Testis (tissue), 3 donors: ENCODE measurements around the gene IL1RAP. TPM values are rescaled to one million over a fixed set of nuclear protein-coding genes. Genes with fewer than 3 reads are reported as not detected.

ENCODE experiments used
- DNase-seq: peaks from one replicate; pipeline ENCODE4 v3.0.0-alpha.2; 2019
- H3K27ac ChIP-seq, 2 donors: fragments of 200-600 bp; sonication (generic); one replicate each; pipeline ENCODE4 v1.5.1; 2019
- H3K27me3 ChIP-seq: fragments of 200-600 bp; sonication (generic); one replicate; pipeline ENCODE4 v1.5.1; 2019
- H3K36me3 ChIP-seq: fragments of 200-600 bp; sonication (generic); one replicate; pipeline ENCODE4 v1.5.1; 2017; ENCODE audit warnings: low read depth; ENCODE audit errors: missing control alignments
- H3K4me1 ChIP-seq: fragments of 200-600 bp; sonication (generic); one replicate; pipeline ENCODE4 v1.5.1; 2019
- H3K4me3 ChIP-seq, 2 donors: fragments of 200-600 bp; sonication (generic); one replicate each; pipeline ENCODE4 v1.5.1; 2017 to 2019
- H3K9me3 ChIP-seq: fragments of 200-600 bp; sonication (generic); one replicate; pipeline ENCODE4 v1.5.1; 2017
- CTCF ChIP-seq, 3 experiments: fragments of 450-650 bp in 2 of 3; fragments of 200-600 bp in 1 of 3; sonication (generic) in 1 of 3; IDR thresholded peaks; one replicate each; pipeline ENCODE4 v1.5.1; 2016 to 2019; ENCODE audit warnings: antibody characterized with exemption in 3 of 3, mild to moderate bottlenecking in 2 of 3, moderate library complexity in 1 of 3
- POLR2A ChIP-seq: fragments of 450-650 bp; IDR thresholded peaks from one replicate; pipeline ENCODE4 v1.6.1; 2017; ENCODE audit warnings: antibody characterized with exemption, mild to moderate bottlenecking, moderate library complexity
- WGBS, 2 donors: methylation state at CpG; one replicate each; pipeline ENCODE4 v1.1.5; 2018; 5-methylcytosine and 5-hydroxymethylcytosine counted together
- intact Hi-C: fragments of 100-400 bp; cut with DNase I; formaldehyde crosslinking; loops from one replicate; pipeline ENCODE4 v1.15.1; 2023; ENCODE audit warnings: low total_unique reads
- polyA plus RNA-seq: library from polyadenylated mRNA; stranded (reverse); fragments of 350-450 nt; fragmentation: Illumina TruSeq; extraction: RNeasy Lipid Tissue Mini Kit (QIAGEN cat#74804); gene quantifications from one replicate; pipeline ENCODE4 v1.2.3, GENCODE V29; 2014; ENCODE audit warnings: low read depth, low replicate concordance; ENCODE audit not compliant: insufficient read depth
- total RNA-seq, 2 donors: library from RNA; depleted of rRNA; stranded (reverse); fragments of >200 nt; gene quantifications; one replicate each; pipeline ENCODE4 v1.2.3, GENCODE V29; 2016

IL1RAP gene
- total and polyA plus RNA-seq, 3 donors from 2014 or later: 1.7 to 3.2 (median 2.1) TPM

GRCh38 chr3:190658106-190658505 is 144.2 kb downstream of the IL1RAP start:
- Histone ChIP-seq H3K4me1 (no peaks in the 10 kb centered on the region), H3K36me3 (no peaks in the 10 kb centered on the region), H3K4me3 (no peak overlapping the region), H3K27ac (no peak overlapping the region), H3K27me3 (no peaks in the 10 kb centered on the region), H3K9me3 (no peaks in the 10 kb centered on the region)
- no peak for TF ChIP-seq POLR2A
- no peak for TF ChIP-seq CTCF (IDR thresholded peaks at IDR 0.05)
- 69 to 80% methylated on average over 1 of the region's 1 CpG for WGBS, 2 donors
- no peak for DNase-seq
- intact Hi-C loops: no loop called here

- 56 to 63% methylated on average over 2 of the region's 2 CpGs for WGBS, 2 donors
- Histone ChIP-seq H3K27ac (no peak overlapping the region), H3K9me3 (no peaks in the 10 kb centered on the region), H3K4me3 (no peak overlapping the region), H3K36me3 (no peaks in the 10 kb centered on the region), H3K4me1 (no peaks in the 10 kb centered on the region), H3K27me3 (no peaks in the 10 kb centered on the region)
- TF ChIP-seq CTCF (IDR thresholded peaks at IDR 0.05): no peak
- no peak for TF ChIP-seq POLR2A
- intact Hi-C loops: no loop called here
- no peak for DNase-seq
These were observed 152.9 kb downstream of the IL1RAP start for GRCh38 chr3:190666821-190667220.

- Histone ChIP-seq H3K27ac (no peak overlapping the region), H3K4me3 (no peak overlapping the region), H3K4me1 (no peaks in the 10 kb centered on the region), H3K36me3 (no peaks in the 10 kb centered on the region), H3K27me3 (no peaks in the 10 kb centered on the region), H3K9me3 (no peaks in the 10 kb centered on the region)
- 77 to 84% methylated on average over 4 of the region's 4 CpGs for WGBS, 2 donors
- no peak for DNase-seq
- no peak for TF ChIP-seq CTCF (IDR thresholded peaks at IDR 0.05)
- TF ChIP-seq POLR2A: no peak
- intact Hi-C loops: no loop called here
These were observed 157.8 kb downstream of the IL1RAP start for GRCh38 chr3:190671658-190672057.

- 46 to 68% methylated on average over 3 of the region's 3 CpGs for WGBS, 2 donors
These were observed 159.3 kb downstream of the IL1RAP start for GRCh38 chr3:190673148-190673547.

More at GRCh38 chr3:190673148-190673547, 159.3 kb downstream of the IL1RAP start:
- Histone ChIP-seq H3K9me3 (no peaks in the 10 kb centered on the region), H3K4me1 (no peaks in the 10 kb centered on the region), H3K27me3 (no peaks in the 10 kb centered on the region), H3K36me3 (no peaks in the 10 kb centered on the region), H3K27ac (no peak overlapping the region), H3K4me3 (no peak overlapping the region)
- intact Hi-C loops: no loop called here
- no peak for DNase-seq
- TF ChIP-seq CTCF (IDR thresholded peaks at IDR 0.05) (no peak), POLR2A (no peak)
